Natural killer cell (primary cell): ENCODE data around the gene DHX16. TPM values are rescaled to one million over a fixed set of nuclear protein-coding genes. Genes with fewer than 3 reads are reported as not detected.

Experiments
- ATAC-seq, 3 donors: fragments of 150-1000 bp in 2 of 3; fragments of 200-7000 bp in 1 of 3; cut with Tn5 transposase; 1 replicate in 1 of 3; 2 replicates in 2 of 3; pipeline ENCODE4 v1.10.0; 2021; ENCODE audit warnings: mild to moderate bottlenecking in 2 of 3, moderate library complexity in 2 of 3
- DNase-seq, 2 donors: peaks; one replicate each; pipeline versions ENCODE4 v3.0.0 to v3.0.0-alpha.2; 2013 to 2021; ENCODE audit warnings: mixed read lengths in 1 of 2
- H3K27ac ChIP-seq: one replicate; pipeline ENCODE4 v1.5.1; 2013; ENCODE audit warnings: mild to moderate bottlenecking, low read length
- H3K27me3 ChIP-seq: one replicate; pipeline ENCODE4 v1.6.1; 2013; ENCODE audit warnings: low read length; ENCODE audit not compliant: control insufficient read depth, insufficient read depth
- H3K36me3 ChIP-seq: one replicate; pipeline ENCODE4 v1.6.1; 2013; ENCODE audit warnings: low read length; ENCODE audit not compliant: control insufficient read depth, insufficient read depth
- H3K4me1 ChIP-seq: one replicate; pipeline ENCODE4 v1.6.1; 2013; ENCODE audit warnings: low read length; ENCODE audit not compliant: control insufficient read depth, insufficient read depth
- H3K4me3 ChIP-seq: one replicate; pipeline ENCODE4 v1.5.1; 2013; ENCODE audit warnings: low read length
- H3K9me3 ChIP-seq: one replicate; pipeline ENCODE4 v1.6.1; 2013; ENCODE audit warnings: low read length; ENCODE audit not compliant: control insufficient read depth, insufficient read depth
- H3K27ac Mint-ChIP-seq, 2 donors: one replicate each; pipeline ENCODE4 v1.8.0; 2022; ENCODE audit warnings: mild to moderate bottlenecking in 2 of 2, mixed read lengths in 2 of 2, moderate library complexity in 1 of 2
- H3K27me3 Mint-ChIP-seq, 2 donors: one replicate each; pipeline ENCODE4 v1.8.0; 2022; ENCODE audit warnings: low read depth in 2 of 2, mixed read lengths in 2 of 2
- H3K36me3 Mint-ChIP-seq: one replicate; pipeline ENCODE4 v1.8.0; 2022; ENCODE audit warnings: mixed read lengths
- H3K4me1 Mint-ChIP-seq, 2 donors: one replicate each; pipeline ENCODE4 v1.8.0; 2022; ENCODE audit warnings: mixed read lengths in 2 of 2
- H3K4me3 Mint-ChIP-seq: one replicate; pipeline ENCODE4 v1.8.0; 2022; ENCODE audit warnings: mild to moderate bottlenecking, moderate library complexity, mixed read lengths
- H3K9me3 Mint-ChIP-seq, 2 donors: one replicate each; pipeline ENCODE4 v1.8.0; 2022; ENCODE audit warnings: mixed read lengths in 2 of 2
- WGBS: methylation state at CpG from one replicate; pipeline ENCODE4 v1.1.7; 2013; ENCODE audit warnings: missing lambda C conversion rate; ENCODE audit not compliant: insufficient coverage; 5-methylcytosine and 5-hydroxymethylcytosine counted together
- intact Hi-C: fragments of 100-400 bp; cut with micrococcal nuclease; formaldehyde crosslinking; loops from one replicate; pipeline ENCODE4 v1.14.2; 2022
- total RNA-seq, 4 donors: library from RNA; stranded (reverse); fragments of 120-200 nt in 1 of 4; gene quantifications; one replicate each; pipeline versions ENCODE4 v1.2.3 to v1.2.4, GENCODE V29; 2013 to 2022
- TF ChIP-seq, protein P1 (sequence below): fragments of 200-600 bp; IDR thresholded peaks from one replicate; pipeline ENCODE4 v1.8.0; 2022; ENCODE audit warnings: antibody characterized with exemption

The DHX16 gene
- total RNA-seq, 3 donors from 2014 or later (not counting 1 experiment from before 2014, with no cell fraction given), result 27.3 to 35.7 (median 27.7) TPM

- Mint-ChIP-seq H3K27ac (peak within 1 kb of the TSS; percentile 82 to 83), H3K36me3 (no peaks in the 10 kb centered on the region), H3K9me3 (no peaks in the 10 kb centered on the region), H3K4me1 (peaks cover 15 to 24% of the 10 kb centered on the region in 2 donors), H3K27me3 (no peaks in the 10 kb centered on the region), H3K4me3 (peak within 1 kb of the TSS; percentile 86)
- Histone ChIP-seq H3K36me3 (peaks cover 11% of the 10 kb centered on the region), H3K4me3 (peak within 1 kb of the TSS; percentile 96), H3K4me1 (peaks cover 16% of the 10 kb centered on the region), H3K27me3 (no peaks in the 10 kb centered on the region), H3K9me3 (no peaks in the 10 kb centered on the region), H3K27ac (peak within 1 kb of the TSS; percentile 98)
- intact Hi-C loops, result loop anchor here (2.0 kb wide), 3 partner anchors 30 to 74 kb away; partner anchors contain the start of genes MRPS18B, PPP1R10, PPP1R18 and TUBB
- DNase-seq (peak; percentile 85 to 99), ATAC-seq (peak; percentile 77 to 87 (median 80))
- 17% methylated on average over 35 of the region's 37 CpGs for WGBS
- TF ChIP-seq, protein P1, sequence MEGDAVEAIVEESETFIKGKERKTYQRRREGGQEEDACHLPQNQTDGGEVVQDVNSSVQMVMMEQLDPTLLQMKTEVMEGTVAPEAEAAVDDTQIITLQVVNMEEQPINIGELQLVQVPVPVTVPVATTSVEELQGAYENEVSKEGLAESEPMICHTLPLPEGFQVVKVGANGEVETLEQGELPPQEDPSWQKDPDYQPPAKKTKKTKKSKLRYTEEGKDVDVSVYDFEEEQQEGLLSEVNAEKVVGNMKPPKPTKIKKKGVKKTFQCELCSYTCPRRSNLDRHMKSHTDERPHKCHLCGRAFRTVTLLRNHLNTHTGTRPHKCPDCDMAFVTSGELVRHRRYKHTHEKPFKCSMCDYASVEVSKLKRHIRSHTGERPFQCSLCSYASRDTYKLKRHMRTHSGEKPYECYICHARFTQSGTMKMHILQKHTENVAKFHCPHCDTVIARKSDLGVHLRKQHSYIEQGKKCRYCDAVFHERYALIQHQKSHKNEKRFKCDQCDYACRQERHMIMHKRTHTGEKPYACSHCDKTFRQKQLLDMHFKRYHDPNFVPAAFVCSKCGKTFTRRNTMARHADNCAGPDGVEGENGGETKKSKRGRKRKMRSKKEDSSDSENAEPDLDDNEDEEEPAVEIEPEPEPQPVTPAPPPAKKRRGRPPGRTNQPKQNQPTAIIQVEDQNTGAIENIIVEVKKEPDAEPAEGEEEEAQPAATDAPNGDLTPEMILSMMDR, result no peak
Measured at GRCh38 chr6:30646450-30647241, 26.2 kb downstream of the DHX16 start, which contains the start of gene C6orf136. C6orf136 (plus strand) TSS chr6:30647133; CDS start chr6:30647232, 99 bp downstream.

DNA sequence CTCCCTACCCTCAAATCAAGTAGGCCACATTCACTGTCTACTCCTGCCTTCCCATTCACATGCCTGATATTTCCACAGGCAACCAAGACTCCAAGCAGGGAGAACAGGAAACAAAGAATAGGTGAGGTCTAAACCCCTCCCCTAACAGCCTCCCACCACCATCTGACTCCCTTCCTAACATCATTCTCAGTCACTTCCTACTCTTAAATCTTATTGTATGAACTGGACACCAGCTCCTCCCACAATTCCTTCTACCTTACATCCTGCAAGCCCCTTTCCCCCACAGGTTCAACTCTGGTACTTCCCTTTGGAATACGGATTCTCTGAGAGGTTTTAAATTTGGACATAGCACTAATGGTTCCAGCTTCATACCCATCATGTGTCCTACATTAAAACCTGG, 26.8 kb downstream of the DHX16 start:
- peak overlapping the region; percentile 82 to 83 for H3K27ac Mint-ChIP-seq
- H3K9me3 Mint-ChIP-seq, result no peaks in the 10 kb centered on the region
- 95% methylated on average over 1 of the region's 1 CpG for WGBS
- H3K36me3 Mint-ChIP-seq, result no peaks in the 10 kb centered on the region
- Histone ChIP-seq H3K4me1 (peaks cover 16% of the 10 kb centered on the region), H3K27me3 (no peaks in the 10 kb centered on the region), H3K27ac (no peak overlapping the region), H3K36me3 (peaks cover 6% of the 10 kb centered on the region), H3K9me3 (no peaks in the 10 kb centered on the region), H3K4me3 (no peak overlapping the region)
- no peak for DNase-seq
- ATAC-seq, result no peak
- H3K4me3 Mint-ChIP-seq, result peak overlapping the region; percentile 7
- TF ChIP-seq, protein P1, result no peak
- H3K4me1 Mint-ChIP-seq, result peaks cover 15 to 27% of the 10 kb centered on the region in 2 donors
- H3K27me3 Mint-ChIP-seq, result no peaks in the 10 kb centered on the region
- intact Hi-C loops, result loop anchor here (2.0 kb wide), 3 partner anchors 29 to 75 kb away; partner anchors contain the start of genes MRPS18B, PPP1R10, PPP1R18 and TUBB

DNA sequence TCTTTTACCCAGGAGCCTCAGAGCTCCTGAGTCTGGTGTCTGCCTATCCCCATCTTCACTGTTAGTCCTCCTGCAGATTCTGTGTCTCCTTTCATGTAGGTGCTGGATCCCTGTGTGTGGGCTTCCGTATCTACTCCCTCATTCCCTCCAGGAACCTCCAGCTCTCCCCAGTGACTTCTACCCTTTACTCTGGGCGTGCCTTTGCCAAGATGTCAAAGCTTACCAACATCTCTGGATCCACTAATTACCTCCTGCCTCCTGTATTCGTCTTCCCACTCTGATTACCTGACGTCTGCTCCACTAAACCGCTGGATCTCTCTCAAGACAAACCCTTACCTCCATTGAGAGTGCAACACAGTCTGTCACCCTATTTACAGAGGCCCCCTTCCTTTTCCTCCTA, 28.0 kb downstream of the DHX16 start:
- H3K4me1 ChIP-seq, result peaks cover 16% of the 10 kb centered on the region
- no peak for ATAC-seq
- no peak overlapping the region for H3K27ac ChIP-seq
- no peaks in the 10 kb centered on the region for H3K27me3 Mint-ChIP-seq
- 84% methylated on average over 5 of the region's 5 CpGs for WGBS
- intact Hi-C loops, result no loop called here
- DNase-seq, result no peak
- H3K9me3 ChIP-seq, result no peaks in the 10 kb centered on the region
- no peaks in the 10 kb centered on the region for H3K27me3 ChIP-seq
- H3K4me3 Mint-ChIP-seq, result no peak overlapping the region
- H3K36me3 Mint-ChIP-seq, result no peaks in the 10 kb centered on the region
- peaks cover 15 to 29% of the 10 kb centered on the region in 2 donors for H3K4me1 Mint-ChIP-seq
- no peak overlapping the region for H3K4me3 ChIP-seq
- no peaks in the 10 kb centered on the region for H3K9me3 Mint-ChIP-seq
- TF ChIP-seq, protein P1, result no peak
- peaks cover 9% of the 10 kb centered on the region for H3K36me3 ChIP-seq
- peak overlapping the region in 1 of 2 donors; percentile 8 for H3K27ac Mint-ChIP-seq
